HG02623 (cell line): ENCODE measurements around the gene MBD3L2B.

Source experiments
- ATAC-seq: cut with Tn5 transposase; IDR thresholded peaks from one replicate; pipeline ENCODE4 v1.9.1; 2021; ENCODE audit warnings: moderate library complexity; ENCODE audit not compliant: unreplicated experiment

MBD3L2B gene

DNA sequence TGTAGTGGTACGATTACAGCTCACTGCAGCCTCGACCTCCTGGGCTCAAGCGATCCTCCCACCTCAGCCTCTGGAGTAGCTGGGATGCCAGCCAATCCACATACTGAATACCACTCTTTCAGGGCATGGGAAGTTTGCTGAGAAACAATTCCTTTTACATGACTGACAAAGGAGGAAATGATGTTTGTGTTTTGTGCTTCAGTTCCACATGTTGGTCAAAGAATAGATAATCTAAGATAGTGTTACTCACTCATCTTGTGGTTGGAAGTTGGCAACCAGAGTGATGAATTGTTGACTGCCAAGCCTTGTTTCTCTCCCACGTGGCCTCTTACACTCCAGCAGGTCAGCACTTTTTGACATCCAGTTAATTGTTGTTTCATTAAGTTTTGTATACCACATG lies 7.6 kb downstream of the MBD3L2B start:
- ATAC-seq = no peak

DNA sequence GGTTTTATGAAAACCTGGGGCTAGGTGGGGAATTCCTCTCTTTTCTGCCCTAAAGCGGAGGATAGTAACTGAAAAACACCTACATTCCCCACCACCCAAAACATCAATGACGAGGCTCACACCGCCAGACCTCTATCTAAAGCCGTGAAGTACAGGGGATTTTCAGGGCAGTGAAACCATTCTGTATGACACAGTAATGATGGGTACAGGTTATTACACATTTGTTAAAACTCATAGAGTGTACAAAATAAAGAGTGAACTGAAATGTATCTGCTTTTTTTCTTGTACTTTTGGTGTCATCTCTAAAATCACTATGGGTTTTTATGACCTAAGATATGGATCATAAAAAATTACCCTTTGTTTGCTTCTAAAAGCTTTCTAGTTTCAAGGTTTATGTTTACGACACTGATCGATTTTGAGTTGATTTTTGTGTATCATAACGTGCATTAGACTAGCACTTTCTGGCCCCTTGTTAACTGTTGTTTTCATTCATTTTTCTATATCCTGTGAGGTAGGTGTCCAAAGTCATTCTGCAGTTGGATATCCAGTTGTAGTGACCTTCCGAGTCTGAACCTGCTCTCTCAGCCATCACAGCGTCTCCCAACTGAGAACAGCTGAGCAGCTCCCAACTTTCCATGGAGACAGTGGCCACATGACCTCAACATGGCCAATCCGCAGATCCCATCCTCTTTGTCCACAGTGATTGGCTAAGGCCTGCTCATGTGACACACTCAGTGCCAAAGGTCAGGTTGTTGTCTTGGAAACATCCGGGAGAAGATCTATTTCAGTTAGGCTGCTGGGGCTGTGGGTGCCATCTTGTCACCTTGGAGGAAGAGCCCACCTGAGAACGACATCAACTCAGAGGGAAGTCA lies 10.3 kb downstream of the MBD3L2B start:
- no peak for ATAC-seq

DNA sequence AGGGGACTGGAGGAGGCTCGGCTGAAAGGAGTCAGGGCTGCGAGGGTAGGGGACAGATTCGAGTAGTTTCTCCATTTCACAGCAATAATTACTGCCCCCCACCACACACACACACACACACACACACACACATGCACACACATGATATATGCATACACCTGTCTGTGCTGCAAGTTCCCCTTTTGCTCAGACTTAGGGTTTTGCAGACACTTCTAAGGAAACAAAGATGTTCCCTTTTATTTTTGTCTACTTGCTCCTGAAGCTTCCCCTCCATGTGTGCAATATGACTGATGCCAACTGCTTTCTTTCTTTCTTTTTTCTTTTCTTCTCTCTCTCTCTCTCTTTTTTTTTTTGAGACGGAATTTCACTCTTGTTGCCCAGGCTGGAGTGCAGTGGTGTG lies 13.4 kb downstream of the MBD3L2B start:
- no peak for ATAC-seq

DNA sequence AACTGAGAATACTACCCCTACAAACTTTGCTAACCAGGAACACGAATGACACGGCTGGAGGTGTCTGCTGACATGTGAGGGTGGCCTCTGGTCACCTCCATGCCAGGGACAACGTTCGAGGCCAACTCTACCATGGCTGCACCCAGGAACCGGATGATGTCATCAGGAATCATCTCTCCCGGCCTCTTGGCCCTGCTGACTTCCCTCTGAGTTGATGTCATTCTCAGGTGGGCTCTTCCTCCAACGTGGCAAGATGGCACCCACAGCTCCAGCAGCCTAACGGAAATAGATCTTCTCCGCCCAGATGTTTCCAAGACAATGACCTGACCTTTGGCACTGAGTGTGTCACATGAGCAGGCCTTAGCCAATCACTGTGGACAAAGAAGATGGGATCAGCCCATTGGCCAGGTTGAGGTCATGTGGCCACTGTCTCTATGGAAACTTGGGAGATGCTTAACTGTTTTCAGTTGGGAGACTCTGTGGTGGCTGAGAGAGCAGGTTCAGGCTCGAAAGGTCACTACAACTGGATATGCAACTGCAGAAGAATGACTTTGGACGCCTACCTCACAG lies 15.0 kb downstream of the MBD3L2B start:
- ATAC-seq = no peak

DNA sequence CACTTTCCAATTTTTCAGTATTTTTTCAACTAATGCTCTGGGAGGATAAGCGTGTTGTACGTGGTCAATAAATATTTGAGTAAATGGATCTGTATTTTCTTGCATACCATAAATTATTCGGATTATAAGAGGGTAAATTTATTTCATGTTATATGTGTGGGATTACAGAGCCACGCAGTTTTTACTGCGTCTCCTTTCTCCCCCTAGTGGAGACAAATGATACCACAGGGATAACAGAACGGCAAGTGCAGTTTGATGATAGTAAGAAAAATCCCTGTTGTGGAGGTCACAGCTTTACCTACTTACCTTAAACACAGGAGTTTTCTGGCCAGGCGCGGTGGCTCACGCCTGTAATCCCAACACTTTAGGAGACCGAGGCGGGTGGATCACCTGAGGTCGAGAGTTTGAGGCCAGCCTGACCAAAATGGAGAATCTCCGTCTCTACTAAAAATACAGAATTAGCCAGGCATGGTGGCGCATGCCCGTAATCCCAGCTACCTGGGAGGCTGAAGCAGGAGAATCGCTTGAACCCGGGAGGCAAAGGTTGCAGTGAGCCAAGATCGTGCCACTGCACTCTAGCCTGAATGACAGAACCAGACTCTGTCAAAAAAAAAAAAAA lies 16.8 kb downstream of the MBD3L2B start:
- no peak for ATAC-seq

DNA sequence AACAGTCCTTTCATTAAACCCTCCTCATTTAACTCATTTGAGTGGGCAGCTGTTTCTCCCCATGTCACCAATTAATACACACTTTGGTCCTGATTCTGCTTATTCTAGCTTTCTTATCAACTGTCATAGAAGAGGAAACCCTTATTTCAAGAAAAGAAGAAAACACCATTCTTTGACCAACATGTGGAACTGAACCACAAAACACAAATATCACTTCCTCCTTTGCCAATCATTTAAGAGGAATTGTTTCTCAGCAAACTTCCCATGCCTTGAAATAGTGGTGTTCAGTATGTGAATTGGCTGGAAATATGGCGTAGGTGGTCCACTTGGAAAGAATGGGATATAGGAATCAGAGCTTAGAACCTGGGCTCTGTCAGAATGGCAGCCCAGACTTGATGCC lies 20.4 kb downstream of the MBD3L2B start:
- no peak for ATAC-seq

DNA sequence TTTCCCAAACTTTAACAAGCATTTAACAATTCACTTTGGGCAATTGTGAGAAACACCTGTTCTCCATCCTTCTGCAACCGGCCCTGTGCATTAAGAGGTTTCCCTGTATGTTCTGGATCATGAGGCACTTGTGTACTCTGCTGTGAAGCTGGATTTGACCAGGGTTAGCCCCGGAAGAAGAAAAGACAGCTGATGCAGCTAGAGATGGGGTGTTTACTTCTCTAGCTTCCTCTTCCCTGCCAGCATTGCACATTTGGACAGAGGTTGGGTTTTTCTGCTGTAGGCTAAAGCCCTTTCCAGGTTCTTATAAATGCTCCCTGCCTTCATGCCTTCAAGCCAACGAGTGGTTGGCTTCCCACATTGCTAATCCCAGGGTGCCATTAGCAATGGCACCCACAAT lies 20.9 kb downstream of the MBD3L2B start:
- no peak for ATAC-seq

DNA sequence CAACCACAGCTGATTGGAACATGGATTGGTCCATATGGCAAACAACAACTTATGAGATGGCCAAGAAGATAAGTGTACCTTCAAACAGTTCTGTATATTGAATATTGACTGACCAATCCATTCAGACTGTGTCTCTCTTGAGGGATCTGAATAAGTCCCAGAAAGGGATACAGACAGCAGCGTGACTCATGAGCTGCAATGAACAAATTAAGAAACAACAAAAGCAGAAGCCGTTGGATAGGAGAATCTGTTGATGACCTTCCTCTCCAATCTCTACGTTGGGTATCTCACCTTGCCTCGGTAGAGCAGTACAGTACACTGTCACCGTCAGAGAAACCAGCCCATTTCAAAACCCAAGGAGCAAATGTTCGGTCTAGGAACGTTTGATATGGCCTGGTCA lies 21.3 kb downstream of the MBD3L2B start:
- no peak for ATAC-seq

DNA sequence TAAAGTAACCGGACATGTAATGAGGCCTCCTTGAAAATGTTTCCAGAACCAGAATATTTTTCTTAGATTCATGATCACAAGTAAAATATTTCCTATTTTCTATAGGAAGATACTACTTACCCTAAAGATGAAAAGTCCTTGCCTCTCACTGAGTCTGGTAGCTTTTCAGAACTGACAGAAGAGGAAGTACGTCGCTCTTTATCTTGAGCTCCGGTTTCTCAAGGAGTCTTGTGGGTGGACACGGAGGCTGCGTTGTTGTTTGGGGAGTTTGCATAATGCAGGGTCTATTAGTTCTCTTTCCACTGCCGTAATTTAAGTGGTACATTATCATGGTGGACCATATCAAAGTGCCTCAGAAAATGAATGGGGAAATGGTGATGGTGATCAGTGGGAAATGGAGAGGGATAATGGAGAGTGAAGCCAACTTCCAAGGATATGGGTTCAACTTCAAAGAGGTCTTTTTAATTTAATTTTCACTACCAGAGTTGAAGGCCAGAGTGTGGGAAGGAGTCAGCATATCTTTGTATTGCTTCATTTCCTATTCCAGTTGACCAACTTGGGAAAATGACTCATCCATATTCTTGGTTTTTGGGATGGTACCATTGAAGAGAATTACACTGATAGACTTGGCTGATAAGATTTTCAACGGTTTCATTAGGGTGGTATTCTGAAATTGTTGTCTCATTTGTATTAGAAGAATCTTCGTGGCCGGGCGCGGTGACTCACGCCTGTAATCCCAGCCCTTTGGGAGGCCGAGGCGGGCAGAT lies 23.4 kb downstream of the MBD3L2B start:
- ATAC-seq = no peak

DNA sequence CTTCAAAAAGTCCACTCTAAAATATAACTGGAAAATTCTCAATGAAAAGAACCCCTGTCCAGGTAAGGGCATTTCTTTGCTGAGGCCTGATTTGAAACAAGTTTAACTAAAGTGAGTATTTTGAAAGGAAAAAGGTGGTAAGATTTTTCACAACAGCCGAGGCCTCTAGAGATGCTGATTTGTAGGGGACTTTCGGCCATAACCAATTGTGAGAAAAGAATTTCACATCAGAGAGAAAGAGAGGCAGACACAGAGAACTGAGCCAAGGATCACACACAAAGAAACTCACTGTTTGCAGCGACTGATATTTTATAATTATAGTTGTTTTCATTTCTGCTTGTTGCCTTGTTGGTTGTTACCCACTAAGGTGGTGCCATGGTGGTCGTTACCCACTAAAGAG lies 24.4 kb downstream of the MBD3L2B start:
- ATAC-seq = no peak

DNA sequence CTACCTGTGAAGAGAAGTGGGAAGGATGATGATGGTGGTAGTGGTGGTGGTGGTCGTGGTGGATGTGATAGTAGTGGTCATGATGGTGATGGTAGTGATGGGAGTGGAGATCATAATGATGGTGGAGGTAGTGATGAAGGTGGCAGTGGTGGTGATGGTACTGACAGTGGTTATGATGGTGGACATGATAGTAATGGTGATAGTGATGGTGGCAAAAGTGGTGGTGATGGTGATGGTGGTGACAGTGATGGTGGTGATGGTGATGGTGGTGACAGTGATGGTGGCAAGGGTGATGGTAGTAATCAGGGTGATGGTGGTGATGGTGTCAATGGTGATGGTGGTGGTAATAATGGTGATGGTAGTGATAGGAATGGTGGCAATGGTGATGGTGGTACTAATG lies 26.2 kb downstream of the MBD3L2B start:
- no peak for ATAC-seq

DNA sequence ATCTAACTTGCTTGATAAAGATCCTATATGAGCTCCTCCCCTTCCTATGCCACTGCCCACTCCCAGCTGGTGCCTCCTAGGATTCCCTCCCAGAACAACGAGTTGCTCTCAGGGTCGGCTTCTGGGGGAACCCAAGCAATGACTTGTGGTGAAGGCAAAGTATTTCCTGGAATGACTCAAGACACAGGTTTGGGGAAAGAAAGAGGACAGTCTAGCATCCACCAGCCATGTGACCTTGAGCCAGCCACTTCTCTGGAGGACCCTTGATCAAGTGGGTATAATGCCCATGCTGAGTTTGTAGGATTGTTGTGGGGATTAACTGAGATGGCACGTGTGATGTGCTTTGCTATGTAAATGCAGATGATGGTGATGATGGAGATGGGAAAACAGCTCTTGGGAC lies 33.0 kb downstream of the MBD3L2B start:
- no peak for ATAC-seq

DNA sequence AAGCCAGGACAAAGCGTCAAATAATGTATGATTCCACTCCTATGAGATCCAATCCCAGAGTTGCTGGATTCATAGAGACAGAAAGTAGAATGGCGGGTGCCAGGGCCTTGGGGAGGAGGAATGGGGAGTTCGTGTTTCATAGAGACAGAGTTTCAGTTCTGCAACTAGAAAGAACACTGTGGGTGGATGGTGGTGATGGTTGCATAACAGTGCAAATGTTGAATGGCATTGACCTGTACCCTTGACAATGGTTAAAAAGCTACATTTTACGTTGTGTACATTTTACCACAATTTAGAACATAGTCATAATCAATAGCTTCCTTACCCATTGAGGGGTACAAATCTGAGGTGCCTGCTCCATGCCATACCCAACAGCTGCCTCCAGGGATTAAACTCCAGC lies 33.4 kb downstream of the MBD3L2B start:
- ATAC-seq = no peak

DNA sequence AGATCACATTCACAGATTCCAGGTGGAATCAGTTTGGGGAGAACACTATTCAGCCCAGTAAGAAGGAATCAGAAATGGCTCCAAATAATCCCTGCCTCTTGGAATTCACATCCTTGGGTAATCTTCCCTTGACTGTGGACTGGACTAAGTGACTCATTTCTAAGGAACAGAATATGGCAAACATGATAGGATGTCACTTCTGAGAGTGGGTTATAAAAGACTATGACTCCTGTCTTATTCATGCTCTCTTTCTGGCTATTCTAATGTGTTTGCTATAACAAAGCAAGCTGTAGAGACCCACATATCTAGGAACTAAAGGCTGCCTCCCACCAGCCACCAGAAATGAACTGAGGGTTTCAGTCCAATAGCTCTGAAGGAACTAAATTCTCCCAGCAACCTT lies 37.8 kb downstream of the MBD3L2B start:
- no peak for ATAC-seq

DNA sequence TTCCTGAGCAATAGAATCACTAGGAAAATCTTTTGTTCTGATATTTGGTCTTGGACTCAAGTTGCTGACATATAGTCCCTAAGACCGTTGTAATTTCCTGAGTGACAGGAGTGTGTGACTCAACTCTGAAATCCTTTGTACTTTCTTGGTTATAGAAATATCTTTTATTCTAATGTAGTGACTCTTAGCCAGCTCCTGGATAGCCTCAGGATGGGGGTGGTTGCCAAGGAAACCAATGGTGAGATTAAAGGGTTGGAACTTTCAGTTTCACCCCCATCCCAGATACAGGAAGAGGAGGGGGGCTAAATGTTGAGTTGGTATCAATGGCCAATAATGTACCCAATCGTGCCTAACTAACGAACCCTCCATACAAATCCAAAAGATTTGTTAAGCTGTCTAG lies 41.8 kb downstream of the MBD3L2B start:
- ATAC-seq = no peak

DNA sequence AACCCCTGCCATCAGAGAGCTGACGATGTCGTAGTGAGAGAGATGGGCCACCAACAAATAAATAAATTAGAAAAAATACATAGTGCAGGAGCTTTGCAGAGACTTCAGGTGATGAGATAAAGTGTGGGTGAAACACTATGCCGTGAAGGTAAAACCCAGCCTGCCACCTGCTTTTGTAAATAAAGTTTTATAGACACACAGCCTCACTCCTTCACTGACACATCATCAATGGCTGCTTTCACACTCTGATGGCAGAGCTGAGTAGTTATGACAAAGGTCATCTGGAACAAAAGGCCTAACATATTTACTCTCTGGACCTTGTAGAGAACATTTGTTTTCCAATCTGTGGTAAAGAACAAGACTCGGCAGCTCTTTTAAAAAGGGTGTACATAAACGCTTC lies 45.0 kb downstream of the MBD3L2B start:
- ATAC-seq = no peak

DNA sequence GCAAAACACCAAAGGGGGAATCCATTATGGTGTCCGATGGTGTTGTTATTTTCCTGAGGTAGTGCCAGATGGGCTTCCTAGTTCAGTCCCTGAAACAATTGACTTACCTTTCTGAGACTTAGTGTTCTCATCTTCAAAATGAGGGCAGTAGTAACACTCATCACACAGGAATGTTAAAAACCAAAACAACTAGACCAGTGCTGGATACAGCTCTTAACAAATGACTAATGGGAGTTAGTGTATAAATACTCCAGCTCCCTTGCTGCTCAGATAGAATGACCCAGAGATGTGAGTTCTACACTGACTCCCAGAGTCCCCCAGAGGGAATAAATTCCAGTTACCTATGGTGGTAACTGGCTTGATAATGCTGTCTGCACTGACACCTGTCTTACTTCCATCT lies 49.9 kb downstream of the MBD3L2B start:
- ATAC-seq = no peak

DNA sequence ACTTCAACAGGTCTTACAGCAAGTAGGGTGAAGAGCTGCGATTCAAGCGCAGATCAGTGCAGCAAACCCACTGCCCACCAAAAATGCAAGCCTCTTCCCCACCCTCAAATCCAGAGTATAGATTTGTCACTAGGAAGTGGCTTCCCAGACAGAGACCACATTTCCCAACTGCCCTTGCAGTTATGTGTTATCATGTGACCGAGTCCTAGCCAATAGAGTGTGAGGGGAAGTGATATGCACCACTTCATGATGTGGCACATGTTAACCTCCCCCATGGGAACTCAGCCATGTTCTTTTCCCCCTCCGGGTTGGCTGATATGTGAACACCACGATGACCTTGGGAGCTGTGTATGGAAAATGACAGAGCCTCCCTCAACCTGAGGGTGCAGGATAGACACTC lies 50.8 kb downstream of the MBD3L2B start:
- ATAC-seq = no peak

DNA sequence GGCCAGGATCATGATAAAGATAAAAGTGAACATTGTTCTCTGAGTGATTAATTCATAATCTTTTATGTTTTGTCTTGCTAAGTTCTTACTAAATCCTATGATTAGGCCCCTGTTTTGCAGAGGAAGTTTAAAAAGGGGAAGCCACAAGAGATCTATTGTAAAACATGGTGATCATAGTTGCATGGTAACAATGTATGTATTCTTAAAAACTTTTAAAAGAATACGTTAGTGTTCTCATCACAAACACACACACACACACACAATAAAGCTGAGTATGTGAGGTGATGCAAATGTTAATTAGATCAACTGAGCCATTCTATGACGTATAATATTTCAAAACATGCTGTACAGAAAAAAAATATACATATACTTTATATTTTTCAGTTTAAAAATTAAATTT lies 51.2 kb downstream of the MBD3L2B start:
- ATAC-seq = no peak

DNA sequence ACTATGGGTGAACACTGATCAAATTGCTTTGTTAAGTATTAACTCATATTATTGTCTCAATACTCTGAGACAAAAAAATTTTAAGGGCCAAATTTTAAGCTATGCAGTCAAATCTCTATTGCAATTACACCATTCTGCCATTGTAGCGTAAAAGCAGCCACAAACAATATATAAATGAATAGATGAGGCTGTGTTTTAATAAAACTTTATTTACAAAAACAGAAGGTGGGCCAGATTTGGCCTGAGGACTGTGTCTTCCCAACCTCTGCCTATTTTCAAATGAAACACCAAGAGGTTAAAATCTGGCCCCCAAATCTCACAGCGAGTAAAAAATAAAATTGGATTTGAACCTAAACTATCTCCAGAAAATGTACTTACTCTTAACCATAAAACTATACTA lies 51.7 kb downstream of the MBD3L2B start:
- no peak for ATAC-seq
